GM19438 (cell line): ENCODE measurements around the gene TBX22.
"Not testable (repeated sequence)": the region's sequence is repeated elsewhere in the genome, so short reads cannot be mapped to it uniquely, and the experiment has no call there.

Source experiments
- ATAC-seq: cut with Tn5 transposase; IDR thresholded peaks from one replicate; pipeline ENCODE4 v1.9.1; 2021; ENCODE audit warnings: low read depth; ENCODE audit not compliant: unreplicated experiment

Gene TBX22

GRCh38 chrX:80014141-80014940 is at the start of gene TBX22:
TBX22 (plus strand) TSS chrX:80014753; CDS start chrX:80022270, 7,517 bp downstream.
- ATAC-seq, result no peak

- ATAC-seq, result no peak
Observed at GRCh38 chrX:79975605-79976004, 38.9 kb upstream of the TBX22 start.

- ATAC-seq, result no peak
Observed at GRCh38 chrX:80004458-80004857, 10.1 kb upstream of the TBX22 start.

- no peak for ATAC-seq
Observed at GRCh38 chrX:80011522-80011921, 3.0 kb upstream of the TBX22 start.

- ATAC-seq, result no peak
Observed at GRCh38 chrX:80016182-80016581, 1.6 kb downstream of the TBX22 start.

GRCh38 chrX:80021621-80022020 is 7.1 kb downstream of the TBX22 start:
- ATAC-seq, result no peak

- ATAC-seq, result no peak
Observed at GRCh38 chrX:80022363-80023031, 7.9 kb downstream of the TBX22 start.

- ATAC-seq, result no peak
Observed at GRCh38 chrX:80026116-80026515, 11.6 kb downstream of the TBX22 start.

GRCh38 chrX:80066156-80066555 is 51.6 kb downstream of the TBX22 start:
- ATAC-seq, result not testable (repeated sequence)

- ATAC-seq, result not testable (repeated sequence)
Observed at GRCh38 chrX:80075625-80076024, 61.1 kb downstream of the TBX22 start.
